GM19467 (cell line): ENCODE data around the gene CTDP1.
A peak's percentile ranks its signal among the peaks of the same experiment; 100 is the strongest.

Source experiments
- ATAC-seq: cut with Tn5 transposase; IDR thresholded peaks from one replicate; pipeline ENCODE4 v1.9.1; 2021; ENCODE audit warnings: mild to moderate bottlenecking, moderate library complexity; ENCODE audit not compliant: unreplicated experiment

The CTDP1 gene

GRCh38 chr18:79643054-79643984 lies 36.3 kb upstream of the CTDP1 start:
- no peak for ATAC-seq

- ATAC-seq: peak; percentile 96
These were observed 35.5 kb upstream of the CTDP1 start for GRCh38 chr18:79644006-79644665.

GRCh38 chr18:79644666-79645057 lies 34.9 kb upstream of the CTDP1 start:
- ATAC-seq: no peak

GRCh38 chr18:79645291-79645983 lies 34.2 kb upstream of the CTDP1 start:
- no peak for ATAC-seq

GRCh38 chr18:79647307-79647706 lies 32.3 kb upstream of the CTDP1 start:
- ATAC-seq: no peak

- no peak for ATAC-seq
These were observed 28.6 kb upstream of the CTDP1 start for GRCh38 chr18:79650959-79651358.

- ATAC-seq: no peak
These were observed 22.1 kb upstream of the CTDP1 start for GRCh38 chr18:79657342-79657996.

GRCh38 chr18:79658366-79658765 lies 21.2 kb upstream of the CTDP1 start:
- ATAC-seq: no peak

GRCh38 chr18:79659733-79660132 lies 19.9 kb upstream of the CTDP1 start:
- ATAC-seq: no peak

- ATAC-seq: no peak
These were observed 17.6 kb upstream of the CTDP1 start for GRCh38 chr18:79662034-79662433.

GRCh38 chr18:79662439-79662838 lies 17.2 kb upstream of the CTDP1 start:
- ATAC-seq: no peak

- ATAC-seq: no peak
These were observed 15.0 kb upstream of the CTDP1 start for GRCh38 chr18:79664525-79665125.

- no peak for ATAC-seq
These were observed 11.4 kb upstream of the CTDP1 start for GRCh38 chr18:79668203-79668602.

GRCh38 chr18:79672490-79673276 lies 6.9 kb upstream of the CTDP1 start:
- no peak for ATAC-seq

GRCh38 chr18:79677221-79677620 lies 2.4 kb upstream of the CTDP1 start:
- ATAC-seq: no peak

- ATAC-seq: no peak
These were observed 1.8 kb upstream of the CTDP1 start for GRCh38 chr18:79677840-79678239.

GRCh38 chr18:79678665-79679551 lies 695 bp upstream of the CTDP1 start:
- peak; percentile 92 for ATAC-seq

GRCh38 chr18:79680100-79680879 lies 687 bp downstream of the CTDP1 start:
- peak; percentile 2 for ATAC-seq
